ENCODE data around the gene FAM161B. TPM values are rescaled to one million over a fixed set of nuclear protein-coding genes. Genes with fewer than 3 reads are reported as not detected.

The FAM161B gene
- total and polyA plus RNA-seq, 10 donors, result 1.8 to 4.6 (median 3.0) TPM

GRCh38 chr14:73889376-73889775 is 60.5 kb downstream of the FAM161B start:
- 77 to 92% (median 81%) methylated on average over 5 of the region's 5 CpGs for WGBS, 5 donors
- Histone ChIP-seq H3K4me3 (no peak overlapping the region), H3K36me3 (peaks cover 0 to 37% (median 18%) of the 10 kb centered on the region in 6 donors), H3K27ac (no peak overlapping the region), H3K9me3 (no peaks in the 10 kb centered on the region), H3K4me1 (peaks cover 16 to 70% (median 47%) of the 10 kb centered on the region in 6 donors), H3K27me3 (replicated peaks in 1 of 7) (no peaks in the 10 kb centered on the region)
- intact Hi-C loops (cut with DNase I; ENCODE audit: low total_unique reads), result no loop called here
- no peak for TF ChIP-seq POLR2AphosphoS5 (IDR thresholded peaks at IDR 0.05)
- TF ChIP-seq POLR2A (IDR thresholded peaks at IDR 0.05), result no peak
- TF ChIP-seq, protein P1, sequence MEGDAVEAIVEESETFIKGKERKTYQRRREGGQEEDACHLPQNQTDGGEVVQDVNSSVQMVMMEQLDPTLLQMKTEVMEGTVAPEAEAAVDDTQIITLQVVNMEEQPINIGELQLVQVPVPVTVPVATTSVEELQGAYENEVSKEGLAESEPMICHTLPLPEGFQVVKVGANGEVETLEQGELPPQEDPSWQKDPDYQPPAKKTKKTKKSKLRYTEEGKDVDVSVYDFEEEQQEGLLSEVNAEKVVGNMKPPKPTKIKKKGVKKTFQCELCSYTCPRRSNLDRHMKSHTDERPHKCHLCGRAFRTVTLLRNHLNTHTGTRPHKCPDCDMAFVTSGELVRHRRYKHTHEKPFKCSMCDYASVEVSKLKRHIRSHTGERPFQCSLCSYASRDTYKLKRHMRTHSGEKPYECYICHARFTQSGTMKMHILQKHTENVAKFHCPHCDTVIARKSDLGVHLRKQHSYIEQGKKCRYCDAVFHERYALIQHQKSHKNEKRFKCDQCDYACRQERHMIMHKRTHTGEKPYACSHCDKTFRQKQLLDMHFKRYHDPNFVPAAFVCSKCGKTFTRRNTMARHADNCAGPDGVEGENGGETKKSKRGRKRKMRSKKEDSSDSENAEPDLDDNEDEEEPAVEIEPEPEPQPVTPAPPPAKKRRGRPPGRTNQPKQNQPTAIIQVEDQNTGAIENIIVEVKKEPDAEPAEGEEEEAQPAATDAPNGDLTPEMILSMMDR (IDR thresholded peaks at IDR 0.05 in 8 of 11, conservative IDR thresholded peaks at IDR 0.05 in 3 of 11), result no peak
- DNase-seq, result no peak

- intact Hi-C loops (cut with DNase I; ENCODE audit: low total_unique reads), result no loop called here
- Histone ChIP-seq H3K9me3 (no peaks in the 10 kb centered on the region), H3K27me3 (replicated peaks in 1 of 7) (no peaks in the 10 kb centered on the region), H3K27ac (no peak overlapping the region), H3K36me3 (peaks cover 0 to 33% (median 14%) of the 10 kb centered on the region in 6 donors), H3K4me3 (no peak overlapping the region), H3K4me1 (peaks cover 16 to 70% (median 48%) of the 10 kb centered on the region in 6 donors)
- TF ChIP-seq, protein P1 (IDR thresholded peaks at IDR 0.05 in 8 of 11, conservative IDR thresholded peaks at IDR 0.05 in 3 of 11), result no peak
- no peak for TF ChIP-seq POLR2AphosphoS5 (IDR thresholded peaks at IDR 0.05)
- no peak for TF ChIP-seq POLR2A (IDR thresholded peaks at IDR 0.05)
- 74 to 98% (median 92%) methylated on average over 2 of the region's 2 CpGs for WGBS, 5 donors
- no peak for DNase-seq
Measured at GRCh38 chr14:73888971-73889370, 60.9 kb downstream of the FAM161B start.

DNA sequence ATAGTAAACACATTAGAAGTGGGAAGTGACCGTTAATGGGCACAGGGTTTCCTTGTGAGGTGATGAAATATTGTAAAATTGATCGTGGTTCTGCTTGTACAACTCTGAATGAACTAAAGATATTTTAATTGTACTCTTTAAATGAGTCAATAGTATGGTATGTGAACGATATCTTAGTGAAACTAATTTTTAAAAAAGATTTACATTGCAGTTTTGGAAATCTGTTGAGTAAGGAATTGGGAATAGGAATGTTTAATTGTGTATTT is 61.5 kb downstream of the FAM161B start:
- WGBS, 5 donors, result 25 to 54% (median 27%) methylated on average over 3 of the region's 3 CpGs
- TF ChIP-seq POLR2A (IDR thresholded peaks at IDR 0.05) (no peak), POLR2AphosphoS5 (IDR thresholded peaks at IDR 0.05) (no peak)
- TF ChIP-seq, protein P1 (IDR thresholded peaks at IDR 0.05 in 8 of 11, conservative IDR thresholded peaks at IDR 0.05 in 3 of 11), result no peak
- intact Hi-C loops (cut with DNase I; ENCODE audit: low total_unique reads), result no loop called here
- peaks cover 16 to 70% (median 48%) of the 10 kb centered on the region in 6 donors for H3K4me1 ChIP-seq
- no peaks in the 10 kb centered on the region for H3K9me3 ChIP-seq
- no peaks in the 10 kb centered on the region for H3K27me3 ChIP-seq (replicated peaks in 1 of 7)
- peaks cover 0 to 27% (median 10%) of the 10 kb centered on the region in 6 donors for H3K36me3 ChIP-seq
- peak overlapping the region in 3 of 8 donors; percentile 70 to 87 (median 79) for H3K4me3 ChIP-seq
- no peak for DNase-seq
- peak overlapping the region in 5 of 8 donors; percentile 95 to 97 (median 96) for H3K27ac ChIP-seq

DNA sequence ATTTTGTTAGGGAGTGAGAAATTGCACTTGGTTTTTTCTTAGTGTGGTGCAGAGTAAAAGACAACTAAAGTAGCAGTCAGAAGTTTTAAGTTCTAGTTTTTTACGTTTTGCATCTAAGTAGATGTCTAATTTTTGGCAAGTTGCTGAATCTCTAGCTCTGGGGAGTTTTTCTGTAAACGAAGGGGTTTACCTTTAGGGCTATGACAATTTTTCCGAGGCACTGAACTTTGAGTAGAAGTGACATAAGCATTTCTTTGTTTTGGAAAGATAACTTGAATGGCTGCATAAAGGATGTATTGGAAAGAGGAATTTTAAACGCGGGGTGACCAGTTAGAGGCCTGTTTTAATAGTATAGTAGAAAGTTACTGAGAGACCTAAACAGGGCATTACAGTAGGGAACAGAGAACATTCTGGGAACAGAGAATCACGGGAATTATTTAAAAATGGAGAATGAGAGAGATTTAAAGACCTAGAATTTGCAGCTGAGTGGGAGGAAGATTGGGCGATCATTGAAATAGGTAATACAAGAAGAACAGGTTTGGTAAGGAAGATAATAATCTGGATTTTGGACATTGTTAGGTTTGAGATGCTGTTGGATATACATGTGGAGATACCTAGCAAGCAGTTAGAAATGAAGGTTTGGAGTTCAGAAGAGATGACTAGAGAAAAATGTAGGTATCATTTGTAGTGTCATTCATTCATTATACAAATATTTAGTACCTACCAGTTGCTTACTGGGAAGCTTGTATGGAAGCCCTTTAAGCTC is 62.0 kb downstream of the FAM161B start:
- 34 to 45% (median 35%) methylated on average over 7 of the region's 7 CpGs for WGBS, 5 donors
- intact Hi-C loops (cut with DNase I; ENCODE audit: low total_unique reads), result no loop called here

More for the DNA sequence above, 62.0 kb downstream of the FAM161B start:
- DNase-seq, result no peak
- peaks cover 0 to 22% (median 5%) of the 10 kb centered on the region in 6 donors for H3K36me3 ChIP-seq
- H3K27me3 ChIP-seq (replicated peaks in 1 of 7), result no peaks in the 10 kb centered on the region
- peak overlapping the region; percentile 62 to 92 (median 82) for H3K4me3 ChIP-seq
- peaks cover 16 to 70% (median 48%) of the 10 kb centered on the region in 6 donors for H3K4me1 ChIP-seq
- peak overlapping the region; percentile 88 to 97 (median 96) for H3K27ac ChIP-seq
- H3K9me3 ChIP-seq, result no peaks in the 10 kb centered on the region
- no peak for TF ChIP-seq POLR2A (IDR thresholded peaks at IDR 0.05)
- no peak for TF ChIP-seq POLR2AphosphoS5 (IDR thresholded peaks at IDR 0.05)
- TF ChIP-seq, protein P1 (IDR thresholded peaks at IDR 0.05 in 8 of 11, conservative IDR thresholded peaks at IDR 0.05 in 3 of 11), result no peak
